Thyroid gland (tissue), 4 donors: ENCODE measurements around the gene ABI2.

Experiments used
- POLR2A ChIP-seq, 2 donors: fragments of 450-650 bp; IDR thresholded peaks; one replicate each; pipeline ENCODE4 v1.6.1; 2017; ENCODE audit warnings: antibody characterized with exemption in 2 of 2, mild to moderate bottlenecking in 2 of 2, moderate library complexity in 1 of 2
- TF ChIP-seq, protein P1 (sequence below), 6 experiments: fragments of 200-600 bp in 3 of 6; fragments of 450-650 bp in 3 of 6; sonication (generic) in 3 of 6; IDR thresholded peaks; one replicate each; pipeline ENCODE4 v1.5.1; 2016 to 2019; ENCODE audit warnings: antibody characterized with exemption in 6 of 6, mild to moderate bottlenecking in 2 of 6, inconsistent platforms in 1 of 6, moderate library complexity in 1 of 6

DNA sequence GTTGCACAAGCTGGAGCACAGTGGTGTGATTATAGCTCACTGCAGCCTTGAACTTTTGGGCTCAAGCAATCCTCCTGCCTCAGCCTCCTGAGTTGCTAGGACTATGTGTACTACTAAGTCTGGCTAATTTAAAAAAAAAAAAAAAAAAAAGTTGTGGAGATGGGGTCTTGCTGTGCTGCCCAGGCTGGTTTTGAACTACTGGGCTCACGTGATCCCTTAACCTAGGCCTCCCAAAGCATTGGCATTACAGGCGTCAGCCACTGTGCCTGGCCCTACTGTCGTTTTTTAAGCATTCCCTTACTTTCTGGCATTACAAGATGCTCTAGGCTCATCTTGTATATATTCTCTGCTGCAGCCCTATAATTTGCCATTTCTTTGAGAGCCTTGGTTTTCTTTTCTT is 118.6 kb downstream of the ABI2 start:
- TF ChIP-seq, protein P1, sequence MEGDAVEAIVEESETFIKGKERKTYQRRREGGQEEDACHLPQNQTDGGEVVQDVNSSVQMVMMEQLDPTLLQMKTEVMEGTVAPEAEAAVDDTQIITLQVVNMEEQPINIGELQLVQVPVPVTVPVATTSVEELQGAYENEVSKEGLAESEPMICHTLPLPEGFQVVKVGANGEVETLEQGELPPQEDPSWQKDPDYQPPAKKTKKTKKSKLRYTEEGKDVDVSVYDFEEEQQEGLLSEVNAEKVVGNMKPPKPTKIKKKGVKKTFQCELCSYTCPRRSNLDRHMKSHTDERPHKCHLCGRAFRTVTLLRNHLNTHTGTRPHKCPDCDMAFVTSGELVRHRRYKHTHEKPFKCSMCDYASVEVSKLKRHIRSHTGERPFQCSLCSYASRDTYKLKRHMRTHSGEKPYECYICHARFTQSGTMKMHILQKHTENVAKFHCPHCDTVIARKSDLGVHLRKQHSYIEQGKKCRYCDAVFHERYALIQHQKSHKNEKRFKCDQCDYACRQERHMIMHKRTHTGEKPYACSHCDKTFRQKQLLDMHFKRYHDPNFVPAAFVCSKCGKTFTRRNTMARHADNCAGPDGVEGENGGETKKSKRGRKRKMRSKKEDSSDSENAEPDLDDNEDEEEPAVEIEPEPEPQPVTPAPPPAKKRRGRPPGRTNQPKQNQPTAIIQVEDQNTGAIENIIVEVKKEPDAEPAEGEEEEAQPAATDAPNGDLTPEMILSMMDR (IDR thresholded peaks at IDR 0.05), result no peak
- TF ChIP-seq POLR2A (IDR thresholded peaks at IDR 0.05), result no peak
